GM19452 (cell line): Measurements from ENCODE around the gene GCSAML.

Source experiments
- ATAC-seq: cut with Tn5 transposase; IDR thresholded peaks from one replicate; pipeline ENCODE4 v1.9.1; 2021; ENCODE audit not compliant: unreplicated experiment

GCSAML gene

DNA sequence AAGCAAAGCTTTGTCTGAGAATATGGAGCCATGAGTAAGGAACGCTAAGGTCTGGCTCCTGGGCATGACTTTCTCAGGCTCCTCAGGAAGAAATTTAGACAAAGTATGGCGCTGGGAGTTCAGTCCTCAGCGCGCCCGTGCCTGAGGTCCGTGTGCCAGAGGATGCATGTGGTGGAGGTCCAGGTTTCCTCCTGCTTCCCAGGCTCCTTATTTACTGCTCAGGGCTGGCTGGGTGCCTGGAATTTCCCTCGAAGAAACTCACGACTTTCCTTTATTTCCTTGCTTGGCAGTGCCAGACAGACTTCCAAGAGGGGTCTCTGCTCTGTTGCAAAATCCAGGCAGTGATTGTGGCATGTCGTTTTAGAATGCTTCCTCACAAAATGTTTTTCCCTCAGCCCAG lies 13.3 kb downstream of the GCSAML start:
- no peak for ATAC-seq

DNA sequence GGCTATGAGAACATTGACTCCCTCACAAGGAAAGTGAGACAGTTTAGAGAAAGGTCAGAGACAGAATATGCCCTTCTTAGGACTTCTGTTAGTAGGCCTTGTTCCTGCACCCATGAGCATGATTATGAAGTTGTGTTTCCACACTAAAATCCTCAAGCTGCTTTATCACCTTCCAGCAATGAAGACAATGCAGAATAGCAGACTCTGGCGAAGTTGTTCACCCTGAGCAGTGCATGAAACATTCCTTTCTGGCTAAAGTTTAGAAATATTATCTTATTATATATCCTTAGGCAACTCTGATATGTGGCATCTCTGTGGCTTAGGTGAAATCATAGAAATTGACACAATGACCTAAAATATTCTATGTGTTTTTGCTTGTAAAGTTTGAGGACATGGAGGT lies 25.3 kb downstream of the GCSAML start:
- ATAC-seq: no peak

DNA sequence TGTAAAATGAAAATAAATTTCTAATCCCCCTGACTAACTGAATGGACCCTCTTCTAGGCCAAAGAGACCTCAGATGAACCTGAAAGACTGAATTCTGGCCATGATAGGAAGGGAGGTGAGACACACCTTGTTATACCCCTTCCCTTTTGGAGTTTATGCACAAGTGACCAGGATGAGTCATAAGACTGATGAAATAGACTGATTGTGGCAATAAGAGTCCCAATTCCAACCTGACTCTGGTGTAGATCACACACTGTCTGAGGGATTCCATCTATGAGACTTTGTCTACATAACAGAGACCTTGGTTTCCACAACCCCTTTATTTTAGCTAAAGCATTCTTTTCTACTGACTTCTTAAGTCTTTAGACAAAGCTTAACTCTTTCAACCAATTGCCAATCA lies 25.7 kb downstream of the GCSAML start:
- ATAC-seq: no peak

DNA sequence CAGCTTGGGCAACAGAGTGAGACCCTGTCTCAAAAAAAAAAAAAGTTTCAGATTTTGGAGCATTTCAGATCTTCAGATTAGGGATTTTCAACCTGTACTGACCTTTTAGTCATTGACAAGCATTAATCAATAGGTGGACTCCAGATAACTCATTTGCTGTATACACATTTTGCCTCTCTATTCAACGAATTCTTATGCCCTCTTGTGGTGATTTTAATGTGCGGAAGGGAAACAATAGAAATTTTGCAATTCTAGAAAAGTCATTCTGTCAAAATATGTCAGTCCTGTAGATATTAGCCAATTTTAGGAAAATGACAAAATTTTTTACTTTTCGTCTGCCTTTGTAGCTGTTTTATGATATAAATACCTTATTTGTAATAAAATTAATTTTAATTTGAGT lies 27.6 kb downstream of the GCSAML start:
- ATAC-seq: no peak

DNA sequence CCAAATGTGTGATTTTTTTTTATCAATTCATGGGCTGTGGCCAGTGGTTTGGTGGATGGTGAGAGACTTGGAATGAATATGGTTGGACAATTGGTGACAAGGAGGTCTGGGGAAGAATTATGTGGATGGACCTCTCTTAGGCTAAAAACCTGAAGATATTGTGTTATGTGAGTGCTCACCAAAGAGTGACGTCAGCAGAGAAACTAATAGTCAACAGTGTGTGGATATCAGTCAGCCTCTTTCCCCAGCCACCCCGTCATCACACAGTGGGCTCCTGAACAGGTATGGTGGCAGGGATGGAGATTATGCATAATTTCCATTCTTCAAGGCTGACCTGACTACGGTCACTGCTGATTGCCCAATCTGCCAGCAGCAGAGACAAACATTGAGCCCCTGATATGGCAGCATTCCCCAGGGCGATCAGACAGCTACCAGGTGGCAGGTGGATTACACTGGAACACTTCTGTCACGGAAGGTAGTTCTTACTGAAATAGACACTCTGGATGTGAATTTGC lies 30.1 kb downstream of the GCSAML start:
- ATAC-seq: no peak

DNA sequence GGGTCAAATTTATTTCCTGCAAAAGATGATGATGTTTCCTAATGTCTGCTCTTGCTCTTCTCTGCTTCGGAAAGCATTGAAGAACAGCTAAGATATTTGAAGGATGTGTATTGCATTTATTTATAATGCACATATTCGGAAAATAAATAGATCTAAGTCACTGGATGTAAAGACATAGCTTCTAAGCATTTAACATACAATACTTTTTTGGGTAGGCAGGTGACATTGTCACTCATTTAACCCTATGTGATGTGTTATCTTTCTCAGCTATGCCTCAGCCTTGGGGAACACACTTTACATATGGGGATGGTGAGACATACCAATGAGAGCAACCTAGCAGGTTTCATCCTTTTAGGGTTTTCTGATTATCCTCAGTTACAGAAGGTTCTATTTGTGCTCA lies 39.1 kb downstream of the GCSAML start, which contains the start of gene OR2G2:
TSS of gene OR2G2 (plus strand) at position 301 of the 400 bp plus-strand sequence. CDS start at position 301, 0 bp downstream.
- ATAC-seq: no peak

DNA sequence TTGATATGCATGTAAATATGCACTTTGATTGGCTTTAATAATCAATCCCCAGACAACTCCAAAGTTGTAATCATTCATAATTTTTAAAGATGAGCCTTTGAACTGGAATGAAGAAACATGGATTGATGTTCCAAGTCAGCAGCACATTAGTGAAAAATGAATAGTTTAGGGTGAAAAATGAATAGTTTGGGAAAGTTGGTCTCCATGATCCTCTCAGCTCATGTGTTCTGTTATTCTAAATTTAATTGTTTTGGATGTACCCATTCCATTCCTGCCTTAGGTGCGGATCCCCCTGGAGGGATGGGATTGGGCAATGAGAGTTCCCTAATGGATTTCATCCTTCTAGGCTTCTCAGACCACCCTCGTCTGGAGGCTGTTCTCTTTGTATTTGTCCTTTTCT lies 56.4 kb downstream of the GCSAML start, which contains the start of gene OR2G3:
TSS of gene OR2G3 (plus strand) at position 301 of the 400 bp plus-strand sequence. CDS start at position 301, 0 bp downstream.
- no peak for ATAC-seq

DNA sequence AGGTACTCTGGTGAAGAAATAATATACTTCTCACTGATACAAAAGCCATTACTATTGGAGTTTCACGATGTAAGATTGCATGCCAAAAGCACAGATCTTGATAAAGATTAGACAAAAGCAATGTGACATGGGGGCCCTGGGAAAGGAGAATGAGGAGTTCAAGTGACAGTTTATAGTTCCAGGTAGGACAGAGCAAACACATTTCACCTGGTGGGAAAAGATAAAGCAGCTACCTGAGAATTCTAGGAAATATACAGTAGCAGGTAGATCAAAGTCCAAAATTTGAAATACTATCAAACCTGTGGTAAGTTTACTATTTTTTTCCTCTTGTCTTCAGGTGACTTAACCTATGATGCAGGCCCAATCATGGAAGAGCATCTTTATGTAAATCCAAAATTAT lies 64.5 kb downstream of the GCSAML start:
- ATAC-seq: no peak

DNA sequence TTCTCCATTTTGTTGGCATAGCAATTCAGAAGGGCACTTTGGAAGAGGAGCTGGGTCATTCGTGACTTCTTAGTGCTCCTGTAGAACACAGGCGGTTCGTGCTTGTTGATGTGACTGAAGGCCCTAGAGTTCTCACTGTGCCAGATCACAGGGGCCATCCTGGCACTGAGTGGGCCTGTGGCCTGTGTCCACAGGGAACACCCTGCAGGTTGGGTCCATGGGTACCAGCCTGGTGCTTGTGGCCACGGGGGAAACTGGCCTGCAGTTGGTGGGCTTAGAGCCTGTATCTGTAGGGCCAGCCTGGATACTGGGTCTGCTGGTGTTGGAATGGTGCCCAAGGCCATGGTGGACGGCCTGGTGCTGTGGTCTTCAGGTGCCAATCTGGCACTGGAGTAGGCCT lies 65.7 kb downstream of the GCSAML start:
- ATAC-seq: no peak
